SK-N-MC (cell line): ENCODE data around the gene SPINK14.

Source experiments
- DNase-seq: peaks from one replicate; pipeline ENCODE4 v3.0.0-alpha.2; 2011; ENCODE audit warnings: low read depth, low spot score
- H3K27ac ChIP-seq: fragments of 200-600 bp; sonication (generic); 2 replicates; pipeline ENCODE4 v1.5.1; 2016; ENCODE audit warnings: mixed run types
- H3K36me3 ChIP-seq: fragments of 200-600 bp; sonication (generic); 2 replicates; pipeline ENCODE4 v1.6.1; 2017; ENCODE audit warnings: antibody characterized with exemption, low read length, mixed read lengths; ENCODE audit not compliant: insufficient read depth
- H3K4me3 ChIP-seq: fragments of 200-600 bp; sonication (generic); 2 replicates; pipeline ENCODE4 v1.5.1; 2016
- H3K9ac ChIP-seq: fragments of 200-600 bp; sonication (generic); 2 replicates; pipeline ENCODE4 v1.8.0; 2017; ENCODE audit warnings: mixed run types, mixed read lengths; ENCODE audit not compliant: insufficient read length
- H3K9me3 ChIP-seq: fragments of 200-600 bp; sonication (generic); 2 replicates; pipeline ENCODE4 v1.6.1; 2017; ENCODE audit warnings: low read depth, mild to moderate bottlenecking, antibody characterized with exemption, low read length, moderate library complexity, mixed read lengths
- EZH2 ChIP-seq: fragments of 200-600 bp; sonication (generic); IDR thresholded peaks from one replicate; pipeline ENCODE4 v1.6.1; 2017; ENCODE audit warnings: antibody characterized with exemption
- FOXP2 ChIP-seq: optimal IDR thresholded peaks from 2 replicates; pipeline ENCODE3; 2011; ENCODE audit warnings: mild to moderate bottlenecking, moderate library complexity; ENCODE audit not compliant: insufficient read depth; ENCODE audit errors: extremely low read length, control extremely low read depth
- POLR2AphosphoS5 ChIP-seq: IDR thresholded peaks from 2 replicates; pipeline ENCODE4 v1.6.1; 2012; ENCODE audit warnings: mild to moderate bottlenecking, low read depth, low read length, borderline replicate concordance

SPINK14 gene

GRCh38 chr5:148179234-148179824 is 11.0 kb downstream of the SPINK14 start:
- TF ChIP-seq EZH2, result no peak
- TF ChIP-seq POLR2AphosphoS5, result no peak
- H3K27ac ChIP-seq, result no peak overlapping the region
- peak; percentile 40 for DNase-seq
- H3K9me3 ChIP-seq, result no peaks in the 10 kb centered on the region
- H3K9ac ChIP-seq, result no peak overlapping the region
- H3K4me3 ChIP-seq, result no peak overlapping the region
- H3K36me3 ChIP-seq, result no peaks in the 10 kb centered on the region

GRCh38 chr5:148186248-148187003 is 18.1 kb downstream of the SPINK14 start:
- DNase-seq, result no peak
- Histone ChIP-seq H3K4me3 (no peak overlapping the region), H3K9ac (no peak overlapping the region), H3K9me3 (no peaks in the 10 kb centered on the region), H3K36me3 (no peaks in the 10 kb centered on the region), H3K27ac (no peak overlapping the region)
- TF ChIP-seq EZH2, result no peak
- no peak for TF ChIP-seq POLR2AphosphoS5
- no peak for TF ChIP-seq FOXP2

- no peaks in the 10 kb centered on the region for H3K9me3 ChIP-seq
- H3K36me3 ChIP-seq, result no peaks in the 10 kb centered on the region
- no peak overlapping the region for H3K4me3 ChIP-seq
- no peak for DNase-seq
- H3K27ac ChIP-seq, result no peak overlapping the region
- no peak for TF ChIP-seq FOXP2
- no peak for TF ChIP-seq EZH2
- no peak for TF ChIP-seq POLR2AphosphoS5
- no peak overlapping the region for H3K9ac ChIP-seq
Measured at GRCh38 chr5:148191010-148191409, 22.7 kb downstream of the SPINK14 start.

GRCh38 chr5:148193202-148193601 is 24.9 kb downstream of the SPINK14 start:
- DNase-seq, result no peak
- H3K9me3 ChIP-seq, result no peaks in the 10 kb centered on the region
- no peak overlapping the region for H3K9ac ChIP-seq
- H3K36me3 ChIP-seq, result no peaks in the 10 kb centered on the region
- no peak overlapping the region for H3K27ac ChIP-seq
- TF ChIP-seq FOXP2 (no peak), POLR2AphosphoS5 (no peak), EZH2 (no peak)
- H3K4me3 ChIP-seq, result no peak overlapping the region

- H3K27ac ChIP-seq, result no peak overlapping the region
- H3K9ac ChIP-seq, result no peak overlapping the region
- no peaks in the 10 kb centered on the region for H3K9me3 ChIP-seq
- DNase-seq, result no peak
- no peaks in the 10 kb centered on the region for H3K36me3 ChIP-seq
- TF ChIP-seq FOXP2 (no peak), EZH2 (no peak), POLR2AphosphoS5 (no peak)
- H3K4me3 ChIP-seq, result no peak overlapping the region
Measured at GRCh38 chr5:148201151-148201550, 32.8 kb downstream of the SPINK14 start.

GRCh38 chr5:148202531-148203203 is 34.3 kb downstream of the SPINK14 start, which contains the start of gene SPINK6:
TSS of gene SPINK6 (plus strand) at chr5:148203042. CDS start at chr5:148203097, 55 bp downstream.
- H3K27ac ChIP-seq, result no peak within 1 kb of the TSS
- H3K36me3 ChIP-seq, result no peaks in the 10 kb centered on the region
- TF ChIP-seq POLR2AphosphoS5, result no peak
- TF ChIP-seq FOXP2, result no peak
- H3K9ac ChIP-seq, result no peak within 1 kb of the TSS
- no peak for DNase-seq
- no peaks in the 10 kb centered on the region for H3K9me3 ChIP-seq
- no peak within 1 kb of the TSS for H3K4me3 ChIP-seq

- no peak overlapping the region for H3K27ac ChIP-seq
- H3K4me3 ChIP-seq, result no peak overlapping the region
- DNase-seq, result no peak
- H3K9me3 ChIP-seq, result no peaks in the 10 kb centered on the region
- no peak overlapping the region for H3K9ac ChIP-seq
- no peaks in the 10 kb centered on the region for H3K36me3 ChIP-seq
- TF ChIP-seq POLR2AphosphoS5, result no peak
- no peak for TF ChIP-seq EZH2
- TF ChIP-seq FOXP2, result no peak
Measured at GRCh38 chr5:148205044-148205806, 36.9 kb downstream of the SPINK14 start.

GRCh38 chr5:148205865-148206264 is 37.5 kb downstream of the SPINK14 start:
- no peak for TF ChIP-seq FOXP2
- TF ChIP-seq POLR2AphosphoS5, result no peak
- TF ChIP-seq EZH2, result no peak
- Histone ChIP-seq H3K9ac (no peak overlapping the region), H3K9me3 (no peaks in the 10 kb centered on the region), H3K4me3 (no peak overlapping the region), H3K36me3 (no peaks in the 10 kb centered on the region), H3K27ac (no peak overlapping the region)
- no peak for DNase-seq
